Adipocyte (in vitro differentiated cells): Measurements from ENCODE around the gene TBL1X.

Experiments
- DNase-seq: peaks from one replicate; pipeline ENCODE4 v3.0.0-alpha.2; 2015; ENCODE audit warnings: low read depth
- H3K27me3 ChIP-seq: replicated peaks from 2 replicates; pipeline ENCODE4 v1.7.0; 2013; ENCODE audit warnings: mild to moderate bottlenecking, low read length, moderate library complexity; ENCODE audit not compliant: control insufficient read depth, insufficient read depth
- H3K36me3 ChIP-seq: 2 replicates; pipeline ENCODE4 v1.7.0; 2013; ENCODE audit warnings: low read length, mild to moderate bottlenecking, moderate library complexity; ENCODE audit not compliant: control insufficient read depth, insufficient read depth, severe bottlenecking
- H3K4me1 ChIP-seq: 2 replicates; pipeline ENCODE4 v1.7.0; 2013; ENCODE audit warnings: mild to moderate bottlenecking, low read length, moderate library complexity; ENCODE audit not compliant: control insufficient read depth, insufficient read depth
- H3K4me3 ChIP-seq: 2 replicates; pipeline ENCODE4 v1.7.0; 2013; ENCODE audit warnings: mild to moderate bottlenecking, low read length, moderate library complexity
- H3K9ac ChIP-seq: 2 replicates; pipeline ENCODE4 v1.7.0; 2013; ENCODE audit warnings: mild to moderate bottlenecking, low read length, moderate library complexity
- H3K9me3 ChIP-seq: 2 replicates; pipeline ENCODE4 v1.7.0; 2013; ENCODE audit warnings: mild to moderate bottlenecking, low read length, moderate library complexity; ENCODE audit not compliant: control insufficient read depth

Gene TBL1X

GRCh38 chrX:9537781-9538180, 72.9 kb downstream of the TBL1X start:
- no peak overlapping the region for H3K9ac ChIP-seq
- H3K4me1 ChIP-seq, result peaks cover 5% of the 10 kb centered on the region
- no peak overlapping the region for H3K4me3 ChIP-seq
- DNase-seq, result no peak
- peaks cover 2% of the 10 kb centered on the region for H3K27me3 ChIP-seq
- no peaks in the 10 kb centered on the region for H3K9me3 ChIP-seq
- H3K36me3 ChIP-seq, result no peaks in the 10 kb centered on the region

DNA sequence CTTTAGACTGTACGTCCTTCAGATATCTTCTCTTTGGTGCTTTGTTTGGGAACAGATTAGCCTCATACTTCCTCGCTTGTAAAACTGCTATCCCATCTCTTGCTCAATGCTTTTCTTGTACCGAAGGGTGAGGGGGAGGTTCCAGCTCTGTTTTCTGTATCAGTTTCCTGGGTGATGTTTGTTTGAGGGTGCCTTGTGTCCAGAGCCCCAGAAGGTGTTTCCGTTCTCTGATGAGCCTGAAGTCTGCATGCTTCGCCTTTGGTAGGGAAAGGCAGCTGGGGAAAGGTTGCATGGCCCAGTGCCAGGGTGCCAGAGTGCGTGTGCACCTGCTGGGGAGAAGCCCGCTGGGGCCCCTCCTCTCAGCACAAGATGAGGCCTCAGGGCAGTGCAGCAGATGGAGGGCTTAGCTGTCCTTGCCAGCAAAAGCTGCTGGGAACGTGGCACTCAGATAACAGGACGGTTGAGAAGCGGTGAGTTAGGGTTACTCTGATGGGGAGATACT, 73.7 kb downstream of the TBL1X start:
- Histone ChIP-seq H3K4me1 (peaks cover 5% of the 10 kb centered on the region), H3K36me3 (no peaks in the 10 kb centered on the region), H3K9ac (no peak overlapping the region), H3K27me3 (peaks cover 2% of the 10 kb centered on the region), H3K4me3 (no peak overlapping the region), H3K9me3 (no peaks in the 10 kb centered on the region)
- DNase-seq, result no peak

DNA sequence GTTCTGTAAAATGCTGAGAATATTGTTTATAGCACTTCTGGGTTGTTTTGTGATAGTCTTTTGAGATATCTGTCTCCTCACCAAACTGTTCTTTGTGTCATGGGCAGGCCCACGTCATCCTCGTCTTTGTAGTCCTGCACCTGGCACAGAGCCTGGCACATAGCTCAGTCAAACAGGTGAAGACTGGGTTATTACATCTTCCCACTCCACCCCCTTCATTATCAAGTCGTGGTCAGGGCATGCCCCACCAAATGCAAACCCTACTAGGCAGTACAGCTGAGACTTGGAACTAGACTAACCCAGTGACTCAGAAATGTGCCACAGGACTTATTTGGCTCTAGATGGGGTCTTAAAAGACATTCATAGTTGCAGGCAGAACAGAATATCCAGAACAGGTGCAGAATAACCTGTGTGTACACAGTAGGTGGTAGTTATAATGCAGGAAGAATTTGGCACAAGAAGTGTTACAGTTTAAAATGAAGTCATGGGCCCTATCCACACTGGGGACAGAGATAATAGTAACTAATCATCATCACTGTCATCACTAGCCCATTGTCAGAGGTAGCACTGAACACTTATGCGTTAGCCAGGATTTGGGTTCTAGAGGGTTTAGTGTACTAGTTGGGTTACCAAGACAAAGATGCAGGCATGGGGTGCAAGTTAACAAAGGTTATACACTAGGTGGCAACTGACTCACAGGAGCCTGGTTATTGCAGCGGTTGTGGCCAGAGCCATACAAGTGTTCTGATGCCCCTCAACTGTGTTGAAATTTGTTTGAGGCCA, 74.9 kb downstream of the TBL1X start:
- H3K27me3 ChIP-seq, result peaks cover 2% of the 10 kb centered on the region
- DNase-seq, result no peak
- no peaks in the 10 kb centered on the region for H3K9me3 ChIP-seq
- no peak overlapping the region for H3K4me3 ChIP-seq
- no peaks in the 10 kb centered on the region for H3K36me3 ChIP-seq
- H3K4me1 ChIP-seq, result peaks cover 5% of the 10 kb centered on the region
- H3K9ac ChIP-seq, result no peak overlapping the region

DNA sequence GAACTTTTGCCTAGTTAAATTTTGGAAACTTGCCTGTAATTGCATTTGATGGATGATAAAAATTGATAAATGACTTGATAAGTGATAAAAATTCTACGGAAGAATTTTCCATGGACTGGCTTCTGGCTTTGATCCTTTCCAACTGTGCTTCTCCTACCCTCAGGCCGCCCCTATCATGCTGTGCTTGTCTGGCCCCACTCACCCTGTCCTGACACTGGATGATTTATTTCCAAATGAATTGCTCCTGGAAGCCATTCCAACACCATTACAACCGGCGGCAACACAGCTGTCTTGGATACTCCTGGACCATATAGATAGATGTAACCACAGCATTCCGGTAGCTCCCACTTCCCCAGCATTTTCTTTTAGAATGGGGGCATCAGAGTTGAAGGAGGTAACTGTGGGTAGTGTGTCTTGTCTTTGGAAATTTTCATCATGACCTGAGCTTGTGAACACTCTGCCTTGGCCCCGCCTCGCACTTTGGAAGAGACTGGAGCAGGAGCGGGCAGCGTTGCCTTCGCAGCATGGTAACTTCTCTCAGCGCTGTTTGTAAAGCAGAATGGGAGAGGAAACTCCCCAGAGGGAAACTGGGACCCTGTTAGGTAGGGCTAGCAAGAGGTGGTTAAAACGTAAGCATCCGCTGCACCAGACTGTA, 77.4 kb downstream of the TBL1X start:
- H3K4me1 ChIP-seq, result no peaks in the 10 kb centered on the region
- H3K9ac ChIP-seq, result no peak overlapping the region
- H3K36me3 ChIP-seq, result no peaks in the 10 kb centered on the region
- no peak for DNase-seq
- H3K4me3 ChIP-seq, result no peak overlapping the region
- H3K27me3 ChIP-seq, result no peaks in the 10 kb centered on the region
- H3K9me3 ChIP-seq, result no peaks in the 10 kb centered on the region

GRCh38 chrX:9542761-9543111, 77.9 kb downstream of the TBL1X start:
- no peak for DNase-seq

DNA sequence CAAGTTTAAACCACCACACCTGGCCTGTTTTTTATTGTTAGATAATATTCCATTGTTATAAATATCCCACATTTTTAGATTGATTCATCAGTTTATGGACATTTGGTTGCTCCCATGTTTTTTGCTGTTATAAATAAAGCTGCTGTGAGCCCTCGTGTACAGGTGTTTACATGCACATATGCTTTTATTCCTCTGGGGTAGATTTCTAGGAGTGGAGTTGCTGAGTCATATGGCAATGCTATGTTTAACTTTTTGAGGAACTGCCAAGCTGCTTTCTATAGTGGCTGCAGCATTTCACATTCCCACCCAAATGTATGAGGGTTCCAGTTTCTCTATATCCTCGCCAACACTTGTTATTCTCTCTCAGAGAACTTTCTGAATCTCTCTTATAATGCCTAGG, 90.5 kb downstream of the TBL1X start:
- H3K4me1 ChIP-seq, result no peaks in the 10 kb centered on the region
- H3K27me3 ChIP-seq, result no peaks in the 10 kb centered on the region
- H3K9me3 ChIP-seq, result no peaks in the 10 kb centered on the region
- H3K9ac ChIP-seq, result no peak overlapping the region
- DNase-seq, result no peak
- H3K4me3 ChIP-seq, result no peak overlapping the region
- no peaks in the 10 kb centered on the region for H3K36me3 ChIP-seq

More at GRCh38 chrX:9542761-9543111, 77.9 kb downstream of the TBL1X start:
- H3K4me1 ChIP-seq, result no peaks in the 10 kb centered on the region
- no peaks in the 10 kb centered on the region for H3K36me3 ChIP-seq
- no peak overlapping the region for H3K4me3 ChIP-seq
- H3K9me3 ChIP-seq, result no peaks in the 10 kb centered on the region
- no peaks in the 10 kb centered on the region for H3K27me3 ChIP-seq
- no peak overlapping the region for H3K9ac ChIP-seq

- Histone ChIP-seq H3K4me1 (no peaks in the 10 kb centered on the region), H3K27me3 (no peaks in the 10 kb centered on the region), H3K36me3 (no peaks in the 10 kb centered on the region), H3K9me3 (no peaks in the 10 kb centered on the region), H3K4me3 (no peak overlapping the region), H3K9ac (no peak overlapping the region)
- DNase-seq, result no peak
Observed at GRCh38 chrX:9557091-9557490, 92.2 kb downstream of the TBL1X start.

DNA sequence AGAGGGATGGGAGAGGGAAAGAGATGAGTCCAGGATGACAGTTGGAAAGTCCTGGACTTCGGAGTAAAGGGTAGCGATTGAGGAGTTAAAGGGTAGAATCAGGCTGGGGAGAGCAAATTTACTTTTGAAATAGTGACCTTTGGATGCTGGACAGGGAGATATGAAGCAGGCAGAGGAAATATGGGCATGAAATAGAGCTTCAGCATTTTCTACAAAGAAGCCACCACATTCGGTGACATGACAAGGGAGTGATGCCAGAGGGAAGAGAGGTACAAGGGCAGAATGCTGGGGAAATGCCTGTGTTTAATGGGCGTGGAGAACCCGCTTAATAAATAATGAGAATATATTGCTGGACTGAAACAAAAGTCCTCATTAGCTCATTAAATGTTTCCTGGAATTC, 92.7 kb downstream of the TBL1X start:
- no peaks in the 10 kb centered on the region for H3K9me3 ChIP-seq
- peaks cover 2% of the 10 kb centered on the region for H3K4me1 ChIP-seq
- no peak for DNase-seq
- no peaks in the 10 kb centered on the region for H3K36me3 ChIP-seq
- H3K4me3 ChIP-seq, result no peak overlapping the region
- H3K9ac ChIP-seq, result no peak overlapping the region
- H3K27me3 ChIP-seq, result no peaks in the 10 kb centered on the region

- Histone ChIP-seq H3K4me3 (no peak overlapping the region), H3K27me3 (no peaks in the 10 kb centered on the region)
Observed at GRCh38 chrX:9558615-9559014, 93.8 kb downstream of the TBL1X start.

DNA sequence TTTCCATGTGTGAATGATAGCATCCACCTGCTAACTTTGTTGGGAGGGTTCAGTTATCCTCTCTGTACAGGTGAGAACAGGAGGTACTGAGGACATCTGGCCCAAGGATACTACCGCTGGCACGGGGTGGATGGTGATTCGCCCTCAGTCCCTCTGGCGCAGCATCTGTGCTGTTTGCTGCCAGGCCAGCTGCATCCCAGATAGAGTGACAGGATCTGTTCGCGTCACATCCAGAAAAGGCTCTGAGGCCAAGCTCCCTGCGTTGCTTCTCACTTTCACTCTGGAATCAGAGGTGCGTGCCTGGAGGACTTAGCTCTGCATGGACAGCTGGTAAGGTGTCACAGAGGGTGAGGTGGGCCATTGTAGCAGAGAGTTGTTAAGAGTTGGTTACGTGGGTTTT, 95.4 kb downstream of the TBL1X start:
- Histone ChIP-seq H3K4me3 (no peak overlapping the region), H3K9me3 (no peaks in the 10 kb centered on the region), H3K36me3 (no peaks in the 10 kb centered on the region), H3K4me1 (peaks cover 5% of the 10 kb centered on the region), H3K27me3 (no peaks in the 10 kb centered on the region), H3K9ac (no peak overlapping the region)
- no peak for DNase-seq

More at GRCh38 chrX:9558615-9559014, 93.8 kb downstream of the TBL1X start:
- H3K9me3 ChIP-seq, result no peaks in the 10 kb centered on the region
- H3K4me1 ChIP-seq, result peaks cover 5% of the 10 kb centered on the region
- H3K36me3 ChIP-seq, result no peaks in the 10 kb centered on the region
- DNase-seq, result no peak
- H3K9ac ChIP-seq, result no peak overlapping the region

DNA sequence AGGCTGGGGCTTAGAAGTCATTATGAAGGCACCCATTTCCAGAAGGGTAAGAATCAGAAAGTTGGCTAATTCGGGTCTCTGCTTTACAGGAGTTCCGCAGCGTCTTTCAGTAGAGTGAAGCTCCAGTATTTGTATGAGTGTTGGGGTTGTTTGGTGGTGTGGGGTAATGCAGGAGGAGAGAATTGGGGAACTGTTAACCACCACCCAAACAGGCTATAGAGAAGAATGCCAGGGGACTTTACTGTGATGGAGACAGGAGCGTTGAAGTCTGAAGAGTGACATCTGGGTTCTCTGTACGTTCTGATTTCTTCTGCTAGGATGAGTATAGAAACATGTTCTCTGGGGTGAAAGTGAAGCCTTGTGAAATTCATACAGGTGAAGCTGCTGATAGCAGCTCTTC, 96.3 kb downstream of the TBL1X start:
- DNase-seq, result no peak
- Histone ChIP-seq H3K36me3 (no peaks in the 10 kb centered on the region), H3K4me1 (peaks cover 9% of the 10 kb centered on the region), H3K9ac (no peak overlapping the region), H3K9me3 (no peaks in the 10 kb centered on the region), H3K27me3 (no peaks in the 10 kb centered on the region), H3K4me3 (no peak overlapping the region)
